Measurements from ENCODE around the gene ABCB1.

GRCh38 chr7:87580636-87581035 is 20.0 kb downstream of the ABCB1 start:
- TF ChIP-seq CTCF (IDR thresholded peaks at IDR 0.05) (no peak), POLR2AphosphoS5 (IDR thresholded peaks at IDR 0.05) (no peak), EP300 (IDR thresholded peaks at IDR 0.05) (no peak), POLR2A (IDR thresholded peaks at IDR 0.05) (no peak)
